Measurements from ENCODE around the gene HNRNPH2.
A peak's percentile ranks its signal among the peaks of the same experiment; 100 is the strongest.

- TF ChIP-seq CTCF (conservative IDR thresholded peaks at IDR 0.05) (peak; percentile 43; the same call in 1 of the 2 replicates), EZH2 (IDR thresholded peaks at IDR 0.05; ENCODE audit: low read depth) (no peak)
Measured at GRCh38 chrX:101462892-101463291, 54.9 kb downstream of the HNRNPH2 start.

All from PC-9 (cell line).